Calu3 (cell line): ENCODE data around the gene RIN3. TPM values are rescaled to one million over a fixed set of nuclear protein-coding genes. Genes with fewer than 3 reads are reported as not detected.

Experiments
- BruUV-seq: library from RNA; stranded (reverse); fragments of 400-500 nt; replicated peaks from 2 replicates; lab custom pipeline; 2021; lab: Mats Ljungman, UMichigan
- CTCF ChIA-PET: fragments of 300-600 bp; sonication (Branson Sonifier 250); formaldehyde crosslinking; loops from one replicate; lab custom pipeline; 2022; ENCODE audit warnings: antibody characterized with exemption; lab: Charles Lee
- DNase-seq: peaks from one replicate; pipeline ENCODE4 v3.0.0; 2022
- H3K27ac Mint-ChIP-seq: one replicate; pipeline ENCODE4 v1.8.0; 2022; ENCODE audit warnings: mixed read lengths; ENCODE audit not compliant: unreplicated experiment
- H3K27me3 Mint-ChIP-seq: one replicate; pipeline ENCODE4 v1.8.0; 2022; ENCODE audit warnings: mixed read lengths; ENCODE audit not compliant: unreplicated experiment
- H3K36me3 Mint-ChIP-seq: one replicate; pipeline ENCODE4 v1.8.0; 2022; ENCODE audit warnings: mild to moderate bottlenecking, moderate library complexity, mixed read lengths; ENCODE audit not compliant: insufficient read depth, unreplicated experiment
- H3K4me1 Mint-ChIP-seq: one replicate; pipeline ENCODE4 v1.8.0; 2022; ENCODE audit warnings: mild to moderate bottlenecking, low read depth, mixed read lengths; ENCODE audit not compliant: unreplicated experiment
- H3K4me3 Mint-ChIP-seq: one replicate; pipeline ENCODE4 v1.8.0; 2022; ENCODE audit warnings: mild to moderate bottlenecking, low read depth, moderate library complexity, mixed read lengths; ENCODE audit not compliant: unreplicated experiment
- H3K9me3 Mint-ChIP-seq: one replicate; pipeline ENCODE4 v1.8.0; 2022; ENCODE audit warnings: low read depth, mixed read lengths; ENCODE audit not compliant: unreplicated experiment
- intact Hi-C: fragments of 100-400 bp; cut with micrococcal nuclease; formaldehyde crosslinking; loops from one replicate; pipeline ENCODE4 v1.10.0; 2022; ENCODE audit not compliant: unreplicated experiment
- total RNA-seq: library from RNA; stranded (reverse); gene quantifications from 2 replicates; pipeline ENCODE4 v1.2.3, GENCODE V29; 2022
- TF ChIP-seq, protein P1 (sequence below): fragments of 200-600 bp; IDR thresholded peaks from one replicate; pipeline ENCODE4 v1.8.0; 2022; ENCODE audit warnings: antibody characterized with exemption; ENCODE audit not compliant: unreplicated experiment

Gene RIN3
- total RNA-seq, 1 experiment from 2014 or later = 13.8 TPM

GRCh38 chr14:92670160-92670559 lies 156.6 kb downstream of the RIN3 start:
- intact Hi-C loops = no loop called here
- CTCF ChIA-PET = no interaction called here

DNA sequence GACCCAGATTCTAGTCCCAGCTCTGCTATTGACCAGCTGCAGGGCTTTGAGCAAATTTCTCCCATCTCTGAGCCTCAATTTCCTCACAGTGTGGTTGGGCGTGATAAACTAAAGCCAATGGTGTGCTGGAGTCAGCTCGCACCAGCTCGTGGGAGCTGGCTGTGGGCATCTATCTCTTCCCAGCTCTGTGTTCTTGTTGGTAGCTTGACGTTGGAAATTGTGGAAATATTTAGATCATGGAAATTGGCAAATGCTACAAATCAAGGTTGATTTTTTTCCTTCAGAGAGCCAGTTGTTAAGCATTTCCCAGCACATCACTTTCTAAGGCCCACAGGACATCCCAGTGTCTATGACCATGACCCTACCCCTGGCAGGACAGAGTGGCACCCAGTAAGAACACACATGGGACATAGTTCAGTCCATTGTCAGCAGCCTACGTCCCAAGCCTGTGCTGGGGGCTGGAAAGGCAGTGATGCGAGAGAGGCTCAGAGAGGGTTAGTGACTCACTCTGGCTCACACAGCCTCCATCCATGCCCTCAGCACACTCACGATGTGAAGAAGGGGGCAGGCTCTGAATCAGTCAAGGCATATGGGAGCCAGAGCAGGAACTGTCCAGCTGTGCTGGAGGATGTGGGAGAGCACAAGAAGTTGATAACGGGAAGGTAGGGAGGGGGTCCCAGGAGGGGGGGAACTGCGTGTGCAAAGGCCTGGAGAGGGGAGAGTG lies 157.2 kb downstream of the RIN3 start:
- H3K27me3 Mint-ChIP-seq = no peaks in the 10 kb centered on the region
- TF ChIP-seq, protein P1, sequence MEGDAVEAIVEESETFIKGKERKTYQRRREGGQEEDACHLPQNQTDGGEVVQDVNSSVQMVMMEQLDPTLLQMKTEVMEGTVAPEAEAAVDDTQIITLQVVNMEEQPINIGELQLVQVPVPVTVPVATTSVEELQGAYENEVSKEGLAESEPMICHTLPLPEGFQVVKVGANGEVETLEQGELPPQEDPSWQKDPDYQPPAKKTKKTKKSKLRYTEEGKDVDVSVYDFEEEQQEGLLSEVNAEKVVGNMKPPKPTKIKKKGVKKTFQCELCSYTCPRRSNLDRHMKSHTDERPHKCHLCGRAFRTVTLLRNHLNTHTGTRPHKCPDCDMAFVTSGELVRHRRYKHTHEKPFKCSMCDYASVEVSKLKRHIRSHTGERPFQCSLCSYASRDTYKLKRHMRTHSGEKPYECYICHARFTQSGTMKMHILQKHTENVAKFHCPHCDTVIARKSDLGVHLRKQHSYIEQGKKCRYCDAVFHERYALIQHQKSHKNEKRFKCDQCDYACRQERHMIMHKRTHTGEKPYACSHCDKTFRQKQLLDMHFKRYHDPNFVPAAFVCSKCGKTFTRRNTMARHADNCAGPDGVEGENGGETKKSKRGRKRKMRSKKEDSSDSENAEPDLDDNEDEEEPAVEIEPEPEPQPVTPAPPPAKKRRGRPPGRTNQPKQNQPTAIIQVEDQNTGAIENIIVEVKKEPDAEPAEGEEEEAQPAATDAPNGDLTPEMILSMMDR = no peak
- no peaks in the 10 kb centered on the region for H3K4me1 Mint-ChIP-seq
- H3K36me3 Mint-ChIP-seq = no peaks in the 10 kb centered on the region
- DNase-seq = no peak
- no peak overlapping the region for H3K27ac Mint-ChIP-seq
- H3K9me3 Mint-ChIP-seq = no peaks in the 10 kb centered on the region
- CTCF ChIA-PET = no interaction called here
- no peak overlapping the region for H3K4me3 Mint-ChIP-seq
- no TSS peak for BruUV-seq
- intact Hi-C loops = no loop called here

More at GRCh38 chr14:92670160-92670559, 156.6 kb downstream of the RIN3 start:
- H3K27me3 Mint-ChIP-seq = no peaks in the 10 kb centered on the region
- DNase-seq = no peak
- no peak overlapping the region for H3K4me3 Mint-ChIP-seq
- TF ChIP-seq, protein P1 = no peak
- no peaks in the 10 kb centered on the region for H3K4me1 Mint-ChIP-seq
- H3K9me3 Mint-ChIP-seq = no peaks in the 10 kb centered on the region
- no peak overlapping the region for H3K27ac Mint-ChIP-seq
- no TSS peak for BruUV-seq
- H3K36me3 Mint-ChIP-seq = no peaks in the 10 kb centered on the region

GRCh38 chr14:92673601-92674150 lies 160.1 kb downstream of the RIN3 start:
- CTCF ChIA-PET = interaction anchor here (1.0 kb wide), 1 partner anchor 17 kb away, joined by 3 read pairs; no protein-coding TSS in a partner anchor

DNA sequence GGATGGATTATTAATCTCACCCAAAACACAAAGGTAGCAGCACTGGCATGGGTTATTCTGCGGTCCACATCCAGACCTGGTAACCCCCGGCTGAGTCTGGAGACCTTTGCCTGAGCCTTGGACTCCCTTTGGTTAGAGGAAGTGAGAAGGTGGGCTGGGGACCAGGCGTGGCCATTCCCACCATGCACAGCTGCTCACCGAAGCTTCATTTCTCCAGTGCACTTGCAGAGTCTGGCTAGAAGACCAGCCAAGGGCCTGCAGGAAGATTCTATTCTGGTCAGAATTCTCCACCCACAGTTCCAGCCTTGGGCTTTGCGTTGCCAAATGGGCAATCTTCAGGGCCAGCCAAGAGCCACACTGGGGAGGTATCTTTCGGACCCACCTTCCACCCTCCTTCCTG lies 161.8 kb downstream of the RIN3 start:
- BruUV-seq = no TSS peak
- no peak overlapping the region for H3K27ac Mint-ChIP-seq
- DNase-seq = no peak

More at GRCh38 chr14:92673601-92674150, 160.1 kb downstream of the RIN3 start:
- H3K4me1 Mint-ChIP-seq = no peaks in the 10 kb centered on the region
- H3K4me3 Mint-ChIP-seq = no peak overlapping the region
- no peak overlapping the region for H3K27ac Mint-ChIP-seq
- TF ChIP-seq, protein P1 = no peak
- no peaks in the 10 kb centered on the region for H3K27me3 Mint-ChIP-seq
- no peak for DNase-seq
- BruUV-seq = no TSS peak
- H3K9me3 Mint-ChIP-seq = no peaks in the 10 kb centered on the region
- intact Hi-C loops = loop anchor here (2.0 kb wide), 1 partner anchor 65 kb away; no protein-coding TSS in a partner anchor
- H3K36me3 Mint-ChIP-seq = no peaks in the 10 kb centered on the region

More for the DNA sequence above, 161.8 kb downstream of the RIN3 start:
- intact Hi-C loops = loop anchor here (2.0 kb wide), 1 partner anchor 67 kb away; no protein-coding TSS in a partner anchor
- CTCF ChIA-PET = interaction anchor here (0.6 kb wide), 1 partner anchor 29 kb away, joined by 3 read pairs; no protein-coding TSS in a partner anchor
- Mint-ChIP-seq H3K4me3 (no peak overlapping the region), H3K9me3 (no peaks in the 10 kb centered on the region), H3K4me1 (no peaks in the 10 kb centered on the region), H3K36me3 (no peaks in the 10 kb centered on the region), H3K27me3 (no peaks in the 10 kb centered on the region)
- TF ChIP-seq, protein P1 = no peak
